Astrocyte (in vitro differentiated cells and primary cell): Measurements from ENCODE around the gene EPB41L3.

ENCODE experiments used
- EZH2 ChIP-seq: IDR thresholded peaks from 2 replicates; pipeline ENCODE4 v1.6.1; 2012; ENCODE audit warnings: mild to moderate bottlenecking, low read length, inconsistent platforms; ENCODE audit not compliant: insufficient read depth
- TF ChIP-seq, protein P1 (sequence below): IDR thresholded peaks from 2 replicates; pipeline ENCODE4 v1.5.1; 2011; ENCODE audit warnings: low read depth, mild to moderate bottlenecking, inconsistent platforms, low read length, moderate library complexity; ENCODE audit not compliant: insufficient read depth

DNA sequence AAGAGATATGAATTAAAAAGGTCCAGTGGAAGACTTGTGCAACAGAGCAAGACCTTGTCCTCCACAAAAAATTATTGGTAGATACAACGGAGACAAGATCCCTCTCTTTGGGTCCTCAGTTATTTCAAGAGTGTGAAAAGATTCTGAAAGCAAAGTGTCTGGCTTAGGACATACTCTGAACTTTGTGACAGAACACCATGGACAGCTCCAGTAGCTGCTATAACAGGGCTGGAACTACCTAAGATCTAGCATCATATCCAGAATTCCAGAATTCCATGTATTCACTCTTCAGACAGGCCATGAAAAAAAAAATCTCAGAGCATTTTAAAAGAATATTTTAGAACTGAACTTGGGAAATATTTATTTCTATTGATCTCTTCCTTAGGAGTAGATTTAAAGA is 173.5 kb downstream of the EPB41L3 start:
- TF ChIP-seq, protein P1, sequence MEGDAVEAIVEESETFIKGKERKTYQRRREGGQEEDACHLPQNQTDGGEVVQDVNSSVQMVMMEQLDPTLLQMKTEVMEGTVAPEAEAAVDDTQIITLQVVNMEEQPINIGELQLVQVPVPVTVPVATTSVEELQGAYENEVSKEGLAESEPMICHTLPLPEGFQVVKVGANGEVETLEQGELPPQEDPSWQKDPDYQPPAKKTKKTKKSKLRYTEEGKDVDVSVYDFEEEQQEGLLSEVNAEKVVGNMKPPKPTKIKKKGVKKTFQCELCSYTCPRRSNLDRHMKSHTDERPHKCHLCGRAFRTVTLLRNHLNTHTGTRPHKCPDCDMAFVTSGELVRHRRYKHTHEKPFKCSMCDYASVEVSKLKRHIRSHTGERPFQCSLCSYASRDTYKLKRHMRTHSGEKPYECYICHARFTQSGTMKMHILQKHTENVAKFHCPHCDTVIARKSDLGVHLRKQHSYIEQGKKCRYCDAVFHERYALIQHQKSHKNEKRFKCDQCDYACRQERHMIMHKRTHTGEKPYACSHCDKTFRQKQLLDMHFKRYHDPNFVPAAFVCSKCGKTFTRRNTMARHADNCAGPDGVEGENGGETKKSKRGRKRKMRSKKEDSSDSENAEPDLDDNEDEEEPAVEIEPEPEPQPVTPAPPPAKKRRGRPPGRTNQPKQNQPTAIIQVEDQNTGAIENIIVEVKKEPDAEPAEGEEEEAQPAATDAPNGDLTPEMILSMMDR, result no peak
- no peak for TF ChIP-seq EZH2
